Lower leg skin (tissue), 4 donors: Measurements from ENCODE around the gene TSG101. TPM values are rescaled to one million over a fixed set of nuclear protein-coding genes. Genes with fewer than 3 reads are reported as not detected.

Source experiments
- DNase-seq, 2 donors: peaks; one replicate each; pipeline ENCODE4 v3.0.0-alpha.2; 2019; ENCODE audit warnings: low spot score in 2 of 2
- H3K4me3 ChIP-seq: fragments of 200-600 bp; sonication (generic); 2 replicates; pipeline ENCODE4 v1.5.1; 2017; ENCODE audit warnings: mild to moderate bottlenecking, low read depth; ENCODE audit not compliant: poor library complexity, severe bottlenecking
- CTCF ChIP-seq, 3 donors: fragments of 450-650 bp; IDR thresholded peaks; one replicate each; pipeline ENCODE4 v1.5.1; 2016; ENCODE audit warnings: antibody characterized with exemption in 3 of 3, mild to moderate bottlenecking in 3 of 3, moderate library complexity in 2 of 3
- POLR2A ChIP-seq, 2 donors: fragments of 450-650 bp; IDR thresholded peaks; one replicate each; pipeline ENCODE4 v1.6.1; 2016 to 2017; ENCODE audit warnings: antibody characterized with exemption in 2 of 2, mild to moderate bottlenecking in 1 of 2, moderate library complexity in 1 of 2
- WGBS, 2 donors: methylation state at CpG; one replicate each; pipeline ENCODE4 v1.1.5; 2018; 5-methylcytosine and 5-hydroxymethylcytosine counted together
- intact Hi-C: fragments of 100-400 bp; cut with DNase I; formaldehyde crosslinking; loops from one replicate; pipeline ENCODE4 v1.15.0; 2023; ENCODE audit warnings: low total_unique reads
- total RNA-seq, 4 donors: library from RNA; depleted of rRNA; stranded (reverse); fragments of >200 nt; gene quantifications; one replicate each; pipeline ENCODE4 v1.1.0, GENCODE V29; 2016

TSG101 gene
- total RNA-seq, 4 donors from 2014 or later = 76.9 to 103 (median 85.8) TPM

GRCh38 chr11:18449251-18449650, 77.5 kb downstream of the TSG101 start:
- TF ChIP-seq POLR2A (IDR thresholded peaks at IDR 0.05) (no peak), CTCF (IDR thresholded peaks at IDR 0.05) (no peak)
- no peak for DNase-seq
- intact Hi-C loops = no loop called here
- WGBS, 2 donors = 79% methylated on average over 3 of the region's 3 CpGs
- no peak overlapping the region for H3K4me3 ChIP-seq

- TF ChIP-seq POLR2A (IDR thresholded peaks at IDR 0.05) (no peak), CTCF (IDR thresholded peaks at IDR 0.05) (no peak)
- intact Hi-C loops = no loop called here
- 78 to 83% methylated on average over 2 of the region's 2 CpGs for WGBS, 2 donors
Observed at GRCh38 chr11:18438691-18439090, 88.1 kb downstream of the TSG101 start.

More at GRCh38 chr11:18438691-18439090, 88.1 kb downstream of the TSG101 start:
- H3K4me3 ChIP-seq = no peak overlapping the region
- no peak for DNase-seq

Other genes with a start within 250 kb of the TSG101 start
- 10 to 100 TPM in 3 of 4 donors, 1 to 10 TPM in 1; 10.0 to 26.4 (median 20.4) TPM for gene HPS5, start 204.8 kb downstream of the TSG101 start, total RNA-seq
- gene GTF2H1, start 204.4 kb downstream of the TSG101 start, total RNA-seq = 10 to 100 TPM; 46.4 to 73.0 (median 53.5) TPM
- gene LDHA, start 132.4 kb downstream of the TSG101 start, total RNA-seq = 100 to 1,000 TPM; 488 to 761 (median 562) TPM
- not detected for gene LDHC, start 114.6 kb downstream of the TSG101 start, total RNA-seq
- gene LDHAL6A, start 71.1 kb downstream of the TSG101 start, total RNA-seq = not detected
- gene UEVLD, start 61.8 kb upstream of the TSG101 start, total RNA-seq = 10 to 100 TPM; 21.4 to 50.2 (median 31.3) TPM
- 1 to 10 TPM in 3 of 4 donors, not detected in 1; 1.3 to 2.8 (median 2.1) TPM for gene MISFA, start 72.8 kb upstream of the TSG101 start, total RNA-seq
- gene SPTY2D1, start 107.4 kb upstream of the TSG101 start, total RNA-seq = 10 to 100 TPM; 15.8 to 25.4 (median 19.7) TPM
- 10 to 100 TPM; 37.6 to 96.2 (median 52.8) TPM for gene TMEM86A, start 171.8 kb upstream of the TSG101 start, total RNA-seq
- gene IGSF22, start 199.2 kb upstream of the TSG101 start, total RNA-seq = under 1 TPM in 3 of 4 donors, not detected in 1; 0.15 to 0.68 (median 0.34) TPM